Measurements from ENCODE around the gene UBE2A. TPM values are rescaled to one million over a fixed set of nuclear protein-coding genes. Genes with fewer than 3 reads are reported as not detected.

The UBE2A gene
- total RNA-seq, 1 donor from 2014 or later: 72.5 TPM

- no peak for DNase-seq (ENCODE audit: low spot score)
- H3K4me1 Mint-ChIP-seq (ENCODE audit: low read depth): peaks cover 15% of the 10 kb centered on the region
- no peak overlapping the region for H3K27ac Mint-ChIP-seq (ENCODE audit: unreplicated experiment)
- H3K36me3 Mint-ChIP-seq (ENCODE audit: low read depth): peaks cover 6% of the 10 kb centered on the region
- H3K9me3 Mint-ChIP-seq (ENCODE audit: low read depth): no peaks in the 10 kb centered on the region
- H3K4me3 Mint-ChIP-seq (ENCODE audit: unreplicated experiment): no peak overlapping the region
- TF ChIP-seq CTCF (IDR thresholded peaks at IDR 0.05): no peak
- H3K27me3 Mint-ChIP-seq (ENCODE audit: low read depth): no peaks in the 10 kb centered on the region
These were observed 51.5 kb downstream of the UBE2A start for GRCh38 chrX:119625843-119626242.

Other genes with a start within 250 kb of the UBE2A start
- 13.2 to 17.2 TPM (median 16.1 TPM) in 3 replicates for gene SLC25A43, start 175.2 kb upstream of the UBE2A start, total RNA-seq
- gene SLC25A5, start 106.1 kb upstream of the UBE2A start, total RNA-seq: 148 to 195 TPM (median 153 TPM) in 3 replicates
- gene STEEP1, start 9.2 kb upstream of the UBE2A start, total RNA-seq: 17.1 to 20.3 TPM (median 19.2 TPM) in 3 replicates
- gene NKRF, start 31.9 kb downstream of the UBE2A start, total RNA-seq: 7.8 to 8.3 TPM (median 8.0 TPM) in 3 replicates
- 29.0 to 32.5 TPM (median 29.1 TPM) in 3 replicates for gene SEPTIN6, start 118.6 kb downstream of the UBE2A start, total RNA-seq
- gene SOWAHD, start 184.0 kb downstream of the UBE2A start, total RNA-seq: 0.23 to 0.40 TPM in 2 of 3 replicates, not detected in the other
- gene RPL39, start 217.1 kb downstream of the UBE2A start, total RNA-seq: 1,187 to 1,330 TPM (median 1,209 TPM) in 3 replicates

Data from chondrocyte (in vitro differentiated cells).